ENCODE measurements around the gene DHX58.

DHX58 gene

GRCh38 chr17:42129109-42129837, 16.8 kb upstream of the DHX58 start:
- DNase-seq, result no peak

GRCh38 chr17:42127414-42127813, 14.9 kb upstream of the DHX58 start:
- DNase-seq, result no peak

GRCh38 chr17:42126836-42127235, 14.3 kb upstream of the DHX58 start:
- DNase-seq, result no peak

- DNase-seq, result no peak
Observed at GRCh38 chr17:42125565-42125964, 13.1 kb upstream of the DHX58 start.

- no peak for DNase-seq
Observed at GRCh38 chr17:42124256-42124655, 11.7 kb upstream of the DHX58 start.

- peak in 1 of 2 experiments; percentile 23 for DNase-seq
Observed at GRCh38 chr17:42122371-42123303, 10.1 kb upstream of the DHX58 start, which contains the start of gene HSPB9. HSPB9 (plus strand) TSS chr17:42122804; CDS start chr17:42122851, 47 bp downstream.

- peak; percentile 84 to 91 for DNase-seq
Observed at GRCh38 chr17:42120770-42121769, 8.6 kb upstream of the DHX58 start, which contains the start of gene KAT2A. KAT2A (minus strand) TSS chr17:42121367; CDS start chr17:42121304, 63 bp downstream.

GRCh38 chr17:42120161-42120769, 7.8 kb upstream of the DHX58 start:
- no peak for DNase-seq

GRCh38 chr17:42119301-42119700, 6.8 kb upstream of the DHX58 start:
- DNase-seq, result no peak

GRCh38 chr17:42118545-42118944, 6.0 kb upstream of the DHX58 start:
- DNase-seq, result peak; percentile 42 to 48

- no peak for DNase-seq
Observed at GRCh38 chr17:42118126-42118510, 5.6 kb upstream of the DHX58 start.

GRCh38 chr17:42117397-42118125, 5.0 kb upstream of the DHX58 start:
- no peak for DNase-seq

GRCh38 chr17:42116705-42117396, 4.3 kb upstream of the DHX58 start:
- DNase-seq, result peak; percentile 75 to 79

GRCh38 chr17:42114118-42114517, 1.6 kb upstream of the DHX58 start:
- DNase-seq, result no peak

GRCh38 chr17:42113293-42114069, 967 bp upstream of the DHX58 start:
- DNase-seq, result no peak

- DNase-seq, result no peak
Observed at GRCh38 chr17:42111871-42112551, 503 bp downstream of the DHX58 start.

GRCh38 chr17:42111265-42111636, 1.3 kb downstream of the DHX58 start:
- no peak for DNase-seq

GRCh38 chr17:42110301-42111264, 1.9 kb downstream of the DHX58 start:
- DNase-seq, result no peak

Measured in NCI-H2081 (cell line).